ENCODE data around the gene PDZD7. TPM values are rescaled to one million over a fixed set of nuclear protein-coding genes. Genes with fewer than 3 reads are reported as not detected.

Gene PDZD7
- polyA plus RNA-seq, 1 donor from 2014 or later: not detected

GRCh38 chr10:101022967-101023705, 7.8 kb downstream of the PDZD7 start:
- H3K27me3 Mint-ChIP-seq: peaks cover 18% of the 10 kb centered on the region
- no peak overlapping the region for H3K27ac Mint-ChIP-seq
- H3K4me3 Mint-ChIP-seq: no peak overlapping the region
- peaks cover 4 to 6% (median 5%) of the 10 kb centered on the region in 3 donors for H3K4me1 Mint-ChIP-seq
- H3K9me3 Mint-ChIP-seq: no peaks in the 10 kb centered on the region
- no peaks in the 10 kb centered on the region for H3K36me3 Mint-ChIP-seq

- Mint-ChIP-seq H3K36me3 (no peaks in the 10 kb centered on the region), H3K4me1 (peaks cover 4 to 6% (median 6%) of the 10 kb centered on the region in 3 donors), H3K4me3 (no peak overlapping the region), H3K9me3 (no peaks in the 10 kb centered on the region), H3K27ac (no peak overlapping the region), H3K27me3 (peaks cover 19% of the 10 kb centered on the region)
Observed at GRCh38 chr10:101021692-101022251, 9.2 kb downstream of the PDZD7 start.

GRCh38 chr10:101021239-101021638, 9.7 kb downstream of the PDZD7 start:
- Mint-ChIP-seq H3K27me3 (peaks cover 24% of the 10 kb centered on the region), H3K4me1 (peaks cover 4 to 6% (median 6%) of the 10 kb centered on the region in 3 donors), H3K4me3 (no peak overlapping the region), H3K27ac (no peak overlapping the region), H3K9me3 (no peaks in the 10 kb centered on the region), H3K36me3 (no peaks in the 10 kb centered on the region)

- H3K36me3 Mint-ChIP-seq: no peaks in the 10 kb centered on the region
- H3K27ac Mint-ChIP-seq: no peak overlapping the region
- no peaks in the 10 kb centered on the region for H3K9me3 Mint-ChIP-seq
- H3K4me3 Mint-ChIP-seq: no peak overlapping the region
- H3K27me3 Mint-ChIP-seq: peaks cover 25% of the 10 kb centered on the region
- H3K4me1 Mint-ChIP-seq: peaks cover 4 to 6% (median 6%) of the 10 kb centered on the region in 3 donors
Observed at GRCh38 chr10:101020427-101021075, 10.4 kb downstream of the PDZD7 start.

- H3K9me3 Mint-ChIP-seq: no peaks in the 10 kb centered on the region
- no peak overlapping the region for H3K27ac Mint-ChIP-seq
- H3K36me3 Mint-ChIP-seq: no peaks in the 10 kb centered on the region
- peaks cover 4 to 6% (median 6%) of the 10 kb centered on the region in 3 donors for H3K4me1 Mint-ChIP-seq
- peaks cover 29% of the 10 kb centered on the region for H3K27me3 Mint-ChIP-seq
- H3K4me3 Mint-ChIP-seq: no peak overlapping the region
Observed at GRCh38 chr10:101019440-101019703, 11.6 kb downstream of the PDZD7 start.

GRCh38 chr10:101018600-101019439, 12.1 kb downstream of the PDZD7 start:
- H3K9me3 Mint-ChIP-seq: no peaks in the 10 kb centered on the region
- peaks cover 29% of the 10 kb centered on the region for H3K27me3 Mint-ChIP-seq
- peak overlapping the region in 2 of 4 donors; percentile 87 to 90 for H3K4me3 Mint-ChIP-seq
- no peak overlapping the region for H3K27ac Mint-ChIP-seq
- H3K4me1 Mint-ChIP-seq: peaks cover 6 to 9% (median 7%) of the 10 kb centered on the region in 3 donors
- no peaks in the 10 kb centered on the region for H3K36me3 Mint-ChIP-seq

GRCh38 chr10:101018118-101018599, 12.8 kb downstream of the PDZD7 start:
- Mint-ChIP-seq H3K9me3 (no peaks in the 10 kb centered on the region), H3K4me1 (peaks cover 6 to 12% (median 8%) of the 10 kb centered on the region in 3 donors), H3K27ac (no peak overlapping the region), H3K36me3 (no peaks in the 10 kb centered on the region), H3K27me3 (peaks cover 31% of the 10 kb centered on the region), H3K4me3 (peak overlapping the region in 2 of 4 donors; percentile 87 to 90)

- H3K4me1 Mint-ChIP-seq: peaks cover 6 to 16% (median 10%) of the 10 kb centered on the region in 3 donors
- H3K9me3 Mint-ChIP-seq: no peaks in the 10 kb centered on the region
- H3K27ac Mint-ChIP-seq: no peak overlapping the region
- peaks cover 32% of the 10 kb centered on the region for H3K27me3 Mint-ChIP-seq
- no peaks in the 10 kb centered on the region for H3K36me3 Mint-ChIP-seq
- H3K4me3 Mint-ChIP-seq: no peak overlapping the region
Observed at GRCh38 chr10:101016814-101017213, 14.1 kb downstream of the PDZD7 start.

- H3K4me1 Mint-ChIP-seq: peaks cover 6 to 16% (median 10%) of the 10 kb centered on the region in 3 donors
- no peaks in the 10 kb centered on the region for H3K36me3 Mint-ChIP-seq
- H3K9me3 Mint-ChIP-seq: no peaks in the 10 kb centered on the region
- H3K4me3 Mint-ChIP-seq: no peak overlapping the region
- no peak overlapping the region for H3K27ac Mint-ChIP-seq
- peaks cover 30% of the 10 kb centered on the region for H3K27me3 Mint-ChIP-seq
Observed at GRCh38 chr10:101015582-101015973, 15.4 kb downstream of the PDZD7 start.

GRCh38 chr10:101014966-101015581, 15.9 kb downstream of the PDZD7 start:
- no peaks in the 10 kb centered on the region for H3K36me3 Mint-ChIP-seq
- no peak overlapping the region for H3K27ac Mint-ChIP-seq
- H3K9me3 Mint-ChIP-seq: no peaks in the 10 kb centered on the region
- peaks cover 6 to 16% (median 10%) of the 10 kb centered on the region in 3 donors for H3K4me1 Mint-ChIP-seq
- peaks cover 30% of the 10 kb centered on the region for H3K27me3 Mint-ChIP-seq
- H3K4me3 Mint-ChIP-seq: no peak overlapping the region

- Mint-ChIP-seq H3K4me3 (no peak overlapping the region), H3K27ac (no peak overlapping the region), H3K36me3 (no peaks in the 10 kb centered on the region), H3K9me3 (no peaks in the 10 kb centered on the region), H3K27me3 (peaks cover 29% of the 10 kb centered on the region), H3K4me1 (peaks cover 6 to 15% (median 10%) of the 10 kb centered on the region in 3 donors)
Observed at GRCh38 chr10:101014230-101014884, 16.6 kb downstream of the PDZD7 start.

GRCh38 chr10:101013365-101013825, 17.5 kb downstream of the PDZD7 start:
- H3K4me3 Mint-ChIP-seq: no peak overlapping the region
- H3K27ac Mint-ChIP-seq: peak overlapping the region in 1 of 3 donors; percentile 90
- H3K27me3 Mint-ChIP-seq: peaks cover 26% of the 10 kb centered on the region

GRCh38 chr10:101012525-101013364, 18.2 kb downstream of the PDZD7 start:
- H3K4me1 Mint-ChIP-seq: peaks cover 0 to 10% (median 6%) of the 10 kb centered on the region in 3 donors

More at GRCh38 chr10:101013365-101013825, 17.5 kb downstream of the PDZD7 start:
- Mint-ChIP-seq H3K36me3 (no peaks in the 10 kb centered on the region), H3K9me3 (no peaks in the 10 kb centered on the region), H3K4me1 (peaks cover 3 to 12% (median 8%) of the 10 kb centered on the region in 3 donors)

More at GRCh38 chr10:101012525-101013364, 18.2 kb downstream of the PDZD7 start:
- Mint-ChIP-seq H3K4me3 (no peak overlapping the region), H3K9me3 (no peaks in the 10 kb centered on the region), H3K36me3 (no peaks in the 10 kb centered on the region), H3K27ac (peak overlapping the region in 1 of 3 donors; percentile 90), H3K27me3 (peaks cover 21% of the 10 kb centered on the region)

All from IgD-negative memory B cell (primary cell).